LoVo (cell line): Measurements from ENCODE around the gene HEPACAM2.

Source experiments
- DNase-seq: peaks from one replicate; pipeline ENCODE4 v3.0.0-alpha.2; 2016; ENCODE audit warnings: low spot score

The HEPACAM2 gene

GRCh38 chr7:93202594-93203250, 23.5 kb downstream of the HEPACAM2 start:
- no peak for DNase-seq

DNA sequence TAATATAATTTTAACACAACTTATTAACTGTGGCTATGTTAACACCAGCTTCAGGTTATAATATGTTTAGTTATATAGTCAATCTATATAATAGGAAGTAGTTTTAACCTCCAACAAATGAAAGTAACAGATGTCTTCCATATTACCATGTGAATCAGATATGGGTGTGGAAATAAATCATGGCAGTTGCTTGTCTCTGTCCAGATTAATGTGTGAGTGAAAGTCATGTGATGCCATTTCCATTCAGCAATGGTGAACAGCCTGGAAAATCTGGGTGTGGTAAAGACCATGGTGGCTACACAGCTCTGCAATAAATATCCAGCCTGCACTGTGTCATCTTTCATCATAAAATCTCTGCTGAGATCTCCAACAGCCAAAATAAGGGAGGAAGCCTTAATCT, 27.8 kb downstream of the HEPACAM2 start:
- DNase-seq = no peak

DNA sequence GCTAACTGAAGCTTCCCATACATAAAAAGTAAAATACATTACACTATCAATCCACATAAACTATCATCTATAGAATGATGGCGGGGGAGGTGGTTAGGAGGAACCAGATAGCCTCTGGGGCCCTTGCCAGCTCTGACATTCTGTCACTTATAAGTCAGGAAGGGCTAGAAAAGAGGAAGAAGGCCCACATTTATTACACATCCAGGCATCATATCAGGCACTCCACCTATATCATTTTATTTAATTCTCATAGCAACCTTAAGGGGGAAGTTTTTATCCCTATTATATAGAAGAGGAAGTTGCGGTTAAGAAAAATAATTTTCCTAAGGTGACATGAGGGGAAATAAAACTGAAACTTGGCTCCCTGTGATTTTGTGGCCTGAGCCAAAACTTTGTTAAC, 29.9 kb downstream of the HEPACAM2 start:
- no peak for DNase-seq

- no peak for DNase-seq
These were observed 31.9 kb downstream of the HEPACAM2 start for GRCh38 chr7:93194386-93194785.

DNA sequence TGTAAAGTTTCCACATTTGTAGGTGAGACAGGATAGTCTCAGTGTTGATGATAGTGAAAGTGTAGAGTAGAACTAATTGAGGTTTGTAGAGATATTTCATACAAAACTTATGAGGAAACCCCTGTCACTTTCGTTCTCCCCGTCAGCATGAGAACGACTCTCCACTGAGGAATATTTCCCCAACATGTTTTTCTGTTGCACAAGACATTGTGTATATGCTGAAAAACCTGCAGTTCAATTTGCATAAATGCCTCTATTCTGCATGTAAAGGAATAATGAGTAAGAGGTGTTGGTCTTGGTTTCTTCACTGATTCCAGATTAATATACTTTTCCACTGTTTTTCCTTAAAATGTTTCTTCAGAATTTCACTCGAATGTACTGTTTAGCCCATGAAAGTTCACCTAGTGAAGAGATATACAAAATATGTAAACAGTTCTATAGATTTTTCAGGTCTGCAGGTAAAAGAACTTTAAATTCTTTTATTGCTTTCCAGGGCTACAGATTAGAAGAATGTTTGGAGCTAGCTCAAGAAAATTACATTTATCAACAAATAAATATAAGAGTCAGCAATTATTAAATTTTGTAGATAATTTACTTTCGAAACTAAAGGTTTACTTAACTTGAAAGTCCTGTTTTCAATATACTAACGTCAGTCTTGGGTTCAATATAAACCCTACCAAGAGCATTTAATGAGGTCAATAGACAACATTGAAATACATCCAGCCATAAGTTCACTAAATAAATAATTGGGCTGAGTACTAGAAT, 37.2 kb downstream of the HEPACAM2 start:
- DNase-seq = no peak

- DNase-seq = no peak
These were observed 40.8 kb downstream of the HEPACAM2 start for GRCh38 chr7:93185303-93186027.

DNA sequence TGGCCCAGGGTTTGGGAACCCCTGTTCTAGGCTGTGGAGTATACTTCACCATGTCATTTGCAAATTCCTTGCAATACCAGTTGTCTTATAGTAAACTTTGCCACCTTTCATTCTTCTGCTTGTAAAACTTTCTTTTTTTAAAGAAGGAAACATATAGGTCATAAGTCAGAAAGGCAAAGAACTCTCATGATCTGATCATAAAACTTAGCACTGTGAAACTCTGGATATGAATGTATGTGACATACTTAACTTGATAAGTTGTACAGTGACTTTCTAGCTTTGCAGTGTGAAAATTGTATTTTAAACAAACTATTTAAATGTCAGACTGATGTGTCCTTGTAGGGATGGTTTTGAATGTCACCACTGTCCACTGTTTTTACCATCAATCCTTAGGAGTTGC, 47.1 kb downstream of the HEPACAM2 start:
- DNase-seq = no peak

DNA sequence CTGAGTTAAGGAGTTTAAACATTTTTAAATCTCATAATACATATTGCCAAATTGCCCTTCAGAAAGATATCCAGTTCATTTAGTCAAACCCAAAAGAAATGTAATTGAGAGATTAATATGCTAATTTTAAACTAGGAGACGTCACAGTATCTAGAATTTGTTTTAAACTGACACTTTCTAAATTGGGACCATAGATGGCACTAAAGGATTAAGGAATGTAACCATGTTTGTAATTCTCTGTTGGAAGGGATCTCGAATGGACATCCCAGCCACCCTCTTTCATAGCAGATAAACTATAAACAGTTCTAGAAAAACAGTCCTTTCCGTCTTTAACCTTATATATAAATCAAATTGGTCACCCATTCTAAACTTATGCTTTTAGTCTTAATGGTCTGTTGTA, 48.1 kb downstream of the HEPACAM2 start:
- DNase-seq = no peak

DNA sequence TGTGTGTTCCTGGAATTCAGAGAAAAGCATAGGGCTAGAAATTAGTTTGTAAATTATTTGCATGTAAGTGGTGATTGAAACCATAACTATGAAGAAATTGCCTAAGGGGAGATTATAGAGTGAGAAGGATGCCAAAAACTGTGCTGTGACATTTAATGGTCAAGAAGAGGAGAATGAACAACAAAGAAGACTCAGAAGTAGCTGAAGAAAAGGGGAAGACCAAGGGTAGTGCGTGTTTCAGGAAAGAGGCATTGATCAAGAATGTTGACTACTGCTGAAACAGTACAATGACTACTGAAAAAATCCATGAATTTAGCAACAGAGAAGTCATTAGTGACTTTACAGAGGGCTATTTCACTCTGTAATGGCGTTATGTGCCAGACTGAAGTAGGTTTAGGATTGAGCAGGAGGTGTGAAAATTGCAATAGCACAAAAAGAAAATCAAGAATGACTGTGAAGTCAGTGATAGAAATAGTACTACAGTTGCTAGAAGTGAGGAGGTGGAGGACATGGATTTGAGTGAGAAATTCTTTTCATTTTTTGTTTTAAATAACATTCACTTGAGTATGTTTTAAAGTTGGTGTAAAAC, 49.2 kb downstream of the HEPACAM2 start:
- no peak for DNase-seq

DNA sequence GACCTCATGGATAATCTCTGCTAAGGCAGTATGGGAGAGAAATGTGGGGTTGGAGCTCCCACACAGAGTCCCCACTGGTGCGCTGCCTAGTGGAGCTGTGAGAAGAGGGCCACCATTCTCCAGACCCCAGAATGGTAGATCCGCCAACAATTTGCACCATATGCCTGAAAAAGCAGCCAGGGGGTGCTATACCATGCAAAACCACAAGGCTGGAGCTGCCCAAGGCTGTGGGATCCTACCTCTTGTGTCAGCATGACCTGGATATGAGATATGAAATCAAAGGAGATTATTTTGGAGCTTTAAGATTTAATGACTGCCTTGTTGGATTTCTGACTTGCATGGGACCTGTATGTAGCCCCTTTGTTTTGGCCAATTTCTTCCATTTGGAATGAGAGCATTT, 51.0 kb downstream of the HEPACAM2 start:
- DNase-seq = no peak

- no peak for DNase-seq
These were observed 53.6 kb downstream of the HEPACAM2 start for GRCh38 chr7:93172683-93173082.

DNA sequence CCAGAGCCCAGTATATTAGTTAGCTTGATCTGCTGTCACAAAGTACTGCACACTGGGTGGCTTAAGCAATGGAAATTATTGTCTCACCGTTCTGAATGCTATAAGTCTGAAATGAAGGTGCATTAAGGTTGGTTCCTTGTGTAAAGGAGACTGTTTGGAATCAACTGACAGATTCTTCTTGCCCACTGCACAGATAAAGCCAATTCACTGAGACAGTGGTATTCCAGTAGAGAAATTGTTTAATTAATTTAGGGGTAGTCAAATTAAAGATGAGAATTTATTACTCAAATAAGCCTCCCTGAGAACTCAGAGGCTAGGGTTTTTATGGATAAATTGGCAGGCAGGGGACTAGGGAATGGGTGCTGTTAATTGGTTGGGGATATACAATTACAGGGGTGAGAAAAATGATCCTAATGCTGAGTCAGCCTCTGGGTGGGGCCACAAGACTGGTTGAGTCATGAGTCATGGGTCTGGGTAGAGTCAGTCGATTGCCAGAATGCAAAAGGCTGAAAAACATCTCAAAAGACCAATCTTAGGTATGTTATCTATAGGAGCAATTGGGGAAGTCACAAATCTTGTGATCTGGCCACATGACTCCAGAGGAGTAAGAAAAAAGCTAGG, 54.6 kb downstream of the HEPACAM2 start:
- DNase-seq = no peak

DNA sequence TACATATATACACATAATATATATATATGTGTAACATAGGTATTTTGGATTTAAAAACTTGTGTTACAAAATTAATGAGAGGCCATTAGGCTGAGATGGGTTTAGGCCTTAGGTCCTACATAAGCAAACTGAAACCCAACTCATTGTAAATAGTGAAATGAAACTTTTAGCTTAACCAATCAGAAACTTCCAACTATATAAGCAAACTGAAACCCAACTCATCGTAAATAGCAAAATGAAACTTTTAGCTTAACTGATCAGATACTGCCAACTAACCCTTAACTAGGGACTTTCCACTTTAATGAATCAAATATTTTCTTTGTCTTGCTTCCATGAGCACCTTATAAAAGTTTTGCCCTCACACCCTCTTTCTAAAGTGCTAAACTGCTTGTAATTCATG, 60.8 kb downstream of the HEPACAM2 start:
- DNase-seq = no peak

DNA sequence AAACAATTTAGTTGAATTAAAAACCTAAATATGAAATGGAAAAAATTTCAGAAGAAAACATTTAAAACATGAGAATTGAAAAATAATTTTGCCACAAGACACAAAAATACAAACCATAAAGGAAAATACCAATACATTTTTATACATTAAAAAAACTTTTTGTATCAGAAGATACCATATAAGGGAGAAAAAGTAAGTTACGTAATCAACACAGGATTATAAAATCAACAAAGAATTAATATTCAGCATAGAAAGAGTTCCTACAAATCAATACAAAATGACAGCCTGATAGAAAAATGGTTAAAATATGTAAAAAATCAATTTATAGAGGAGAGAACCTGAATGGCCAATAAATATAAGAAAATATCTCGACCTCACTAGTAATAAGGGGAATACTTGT, 61.5 kb downstream of the HEPACAM2 start:
- DNase-seq = no peak

GRCh38 chr7:93161181-93161762, 65.0 kb downstream of the HEPACAM2 start:
- no peak for DNase-seq

- no peak for DNase-seq
These were observed 65.9 kb downstream of the HEPACAM2 start for GRCh38 chr7:93160410-93160809.

DNA sequence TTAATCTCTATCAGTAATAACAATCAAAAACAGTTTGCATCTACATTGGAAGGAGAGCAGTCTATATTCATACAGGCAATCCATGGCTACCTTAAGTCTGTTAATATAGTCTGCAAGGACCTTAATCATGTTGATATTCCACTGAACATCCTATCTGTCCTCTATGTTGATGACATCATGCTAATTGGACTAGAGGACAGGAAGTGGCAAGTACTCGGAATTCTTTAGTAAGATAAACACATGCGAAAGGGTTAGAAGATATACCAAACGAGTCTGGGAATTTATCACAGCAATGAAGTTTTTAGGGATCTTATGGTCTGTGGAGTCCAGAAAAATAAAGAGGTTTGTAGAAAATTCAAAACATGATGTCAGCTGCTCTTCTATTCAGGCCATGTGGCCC, 66.8 kb downstream of the HEPACAM2 start:
- DNase-seq = no peak

GRCh38 chr7:93156884-93157283, 69.4 kb downstream of the HEPACAM2 start:
- DNase-seq = no peak

GRCh38 chr7:93150200-93150835, 76.0 kb downstream of the HEPACAM2 start:
- peak; percentile 46 for DNase-seq

DNA sequence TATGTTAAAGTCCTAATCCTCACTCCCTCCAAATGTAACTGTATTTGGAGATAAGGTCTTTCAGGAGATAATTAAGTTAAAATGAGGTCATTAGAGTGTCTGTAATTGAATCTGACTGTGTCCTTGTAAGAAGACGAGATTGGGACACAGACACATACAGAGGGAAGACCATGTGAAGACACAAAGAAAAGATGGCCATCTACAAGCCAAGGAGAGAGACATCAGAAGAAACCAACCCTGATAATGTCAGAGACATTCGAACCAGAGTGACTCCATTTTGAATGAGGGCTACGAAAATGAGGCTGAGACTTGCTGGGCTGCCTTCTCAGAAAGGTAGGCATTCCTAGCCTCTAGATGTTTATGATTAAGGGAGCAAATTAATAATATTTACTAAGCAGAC, 77.5 kb downstream of the HEPACAM2 start:
- DNase-seq = no peak

DNA sequence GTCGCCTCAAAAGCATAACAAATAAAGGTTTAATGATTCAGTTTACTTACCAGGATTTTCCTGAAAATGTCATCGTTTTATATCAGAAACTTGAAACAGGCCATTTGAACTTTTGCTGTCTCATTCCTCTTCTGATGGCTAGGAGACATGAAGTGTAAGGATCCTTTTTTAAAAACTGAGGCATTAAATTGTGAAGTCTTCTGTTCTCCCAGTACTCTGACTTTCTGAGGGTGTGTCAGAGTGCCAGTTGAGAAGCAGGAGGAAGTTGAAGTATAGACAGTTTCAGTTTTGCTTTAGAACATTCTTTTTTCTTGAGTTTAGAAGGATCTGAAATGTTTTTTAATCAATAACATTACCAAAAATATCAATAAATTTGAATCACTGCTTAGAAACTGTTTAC, 78.1 kb downstream of the HEPACAM2 start, which contains the start of gene SAMD9L:
SAMD9L (minus strand) TSS at position 242 of the 400 bp plus-strand sequence. CDS start 12,414 bp downstream, outside the sequence.
- DNase-seq = peak; percentile 50
